Ammon's horn (tissue), 1 donor: ENCODE data around the gene MED6.

ENCODE experiments used
- DNase-seq: peaks from one replicate; pipeline ENCODE4 v3.0.0-alpha.2; 2016; ENCODE audit warnings: low spot score

MED6 gene

GRCh38 chr14:70599345-70599744 is 1.1 kb downstream of the MED6 start:
- DNase-seq: no peak

DNA sequence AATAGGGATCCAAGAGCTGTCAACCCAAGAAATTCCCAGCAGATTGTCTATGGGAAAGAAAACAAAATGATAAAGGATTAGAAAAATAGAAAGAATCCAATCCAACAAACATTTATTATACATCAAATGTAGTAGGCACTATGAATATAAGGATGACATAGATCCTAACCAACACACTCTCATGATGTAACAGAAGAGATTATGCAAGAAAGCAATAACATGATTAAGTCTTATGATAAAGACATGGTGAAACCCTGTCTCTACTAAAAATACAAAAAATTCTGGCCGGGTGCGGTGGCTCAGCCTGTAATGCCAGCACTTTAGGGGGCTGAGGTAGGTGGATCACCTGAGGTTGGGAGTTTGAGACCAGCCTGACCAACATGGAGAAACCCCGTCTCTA is 2.7 kb downstream of the MED6 start:
- DNase-seq: no peak

- no peak for DNase-seq
Observed at GRCh38 chr14:70595443-70596185, 4.8 kb downstream of the MED6 start.

DNA sequence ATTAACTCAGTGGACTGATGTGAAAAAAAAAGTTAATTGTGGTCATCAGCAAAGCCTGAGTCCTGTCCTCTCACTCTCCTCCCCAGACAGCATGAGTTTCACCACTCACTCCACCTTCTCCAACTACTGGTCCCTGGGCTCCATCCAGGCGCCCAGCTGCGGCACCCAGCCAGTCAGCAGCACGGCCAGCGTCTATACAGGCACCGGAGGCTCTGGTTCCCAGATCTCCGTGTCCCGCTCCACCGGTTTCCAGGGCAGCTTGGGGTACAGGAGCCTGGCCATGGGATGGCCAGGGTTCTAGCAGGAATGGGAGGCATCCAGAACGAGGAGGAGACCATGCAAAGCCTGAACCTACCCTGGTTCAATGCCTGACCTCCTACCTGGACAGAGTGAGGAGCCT is 6.0 kb downstream of the MED6 start:
- DNase-seq: no peak

- DNase-seq: no peak
Observed at GRCh38 chr14:70585231-70585630, 15.2 kb downstream of the MED6 start.

DNA sequence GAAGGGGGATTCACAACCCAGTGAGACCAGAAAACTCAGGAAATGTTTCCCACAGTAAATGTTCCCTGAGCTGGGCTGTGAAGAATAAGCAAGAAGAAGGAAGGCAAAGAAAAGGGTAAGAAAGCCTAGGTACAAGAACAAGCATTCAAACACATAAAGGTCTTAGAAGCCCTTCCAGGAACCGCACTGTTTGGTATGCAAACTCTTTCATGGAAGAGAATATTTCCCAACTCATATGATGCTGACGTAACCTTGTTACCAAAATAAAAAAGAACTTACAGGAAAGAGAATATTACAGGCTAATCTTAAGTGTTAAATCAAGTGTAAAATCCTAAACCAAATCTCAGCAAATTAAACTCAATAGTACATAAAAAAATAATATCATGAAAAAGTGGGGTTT is 23.6 kb downstream of the MED6 start:
- DNase-seq: no peak

DNA sequence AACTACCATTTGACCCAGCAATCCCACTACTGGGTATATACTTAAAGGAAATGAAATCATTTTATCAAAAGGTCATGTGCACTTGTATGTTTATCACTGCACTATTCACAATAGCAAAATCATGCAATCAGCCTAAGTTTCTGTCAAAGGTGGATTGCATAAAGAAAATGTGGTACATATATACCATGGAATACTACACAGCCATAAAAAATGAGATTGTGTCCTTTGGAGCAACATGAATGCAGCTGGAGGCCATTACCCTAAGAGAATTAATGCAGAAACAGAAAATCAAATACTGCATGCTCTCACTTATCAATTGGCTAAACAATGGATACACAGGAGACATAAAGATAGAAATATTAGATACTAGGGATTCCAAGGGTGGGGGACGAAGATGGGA is 27.4 kb downstream of the MED6 start:
- no peak for DNase-seq

GRCh38 chr14:70571139-70571538 is 29.3 kb downstream of the MED6 start:
- DNase-seq: no peak

GRCh38 chr14:70567791-70568190 is 32.7 kb downstream of the MED6 start:
- DNase-seq: no peak

DNA sequence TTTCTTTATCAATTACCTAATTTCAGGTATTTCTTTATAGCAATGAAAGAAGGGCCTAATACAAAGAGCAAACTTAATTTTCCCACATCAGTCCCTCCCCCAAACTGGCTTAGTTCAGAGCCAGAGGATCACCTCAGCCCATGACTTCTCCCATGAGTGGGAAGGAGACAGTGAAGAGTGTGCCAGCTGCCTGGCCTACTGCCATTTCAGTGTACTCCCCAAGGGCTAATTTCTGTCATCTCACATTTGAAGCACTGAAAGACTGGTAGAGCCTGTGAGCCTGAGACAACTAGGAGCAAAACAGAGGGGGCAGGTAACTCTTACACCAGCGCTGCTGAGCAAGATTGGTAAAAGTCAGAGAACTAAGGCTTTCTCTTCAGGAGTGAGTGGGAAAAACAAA is 36.6 kb downstream of the MED6 start:
- DNase-seq: no peak

- DNase-seq: no peak
Observed at GRCh38 chr14:70563417-70563816, 37.0 kb downstream of the MED6 start.

DNA sequence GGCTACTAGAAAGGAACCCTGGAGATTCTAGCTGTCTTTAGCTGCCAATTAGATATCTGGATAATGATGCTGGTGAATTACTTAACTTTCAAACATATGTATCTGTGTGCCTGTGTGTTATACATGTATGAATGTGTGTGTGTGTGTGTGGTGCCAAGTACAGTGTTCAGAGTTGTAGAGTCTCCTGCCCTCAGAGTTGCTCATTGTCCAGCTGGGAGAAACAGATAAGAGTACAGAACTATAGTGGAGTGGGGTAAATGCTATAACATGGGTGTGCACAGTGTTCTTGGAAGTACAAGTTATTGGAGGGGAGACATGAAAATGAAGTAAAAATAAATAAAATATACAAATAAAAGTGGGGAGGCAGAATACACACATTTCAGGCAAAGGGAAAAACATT is 42.1 kb downstream of the MED6 start:
- no peak for DNase-seq

DNA sequence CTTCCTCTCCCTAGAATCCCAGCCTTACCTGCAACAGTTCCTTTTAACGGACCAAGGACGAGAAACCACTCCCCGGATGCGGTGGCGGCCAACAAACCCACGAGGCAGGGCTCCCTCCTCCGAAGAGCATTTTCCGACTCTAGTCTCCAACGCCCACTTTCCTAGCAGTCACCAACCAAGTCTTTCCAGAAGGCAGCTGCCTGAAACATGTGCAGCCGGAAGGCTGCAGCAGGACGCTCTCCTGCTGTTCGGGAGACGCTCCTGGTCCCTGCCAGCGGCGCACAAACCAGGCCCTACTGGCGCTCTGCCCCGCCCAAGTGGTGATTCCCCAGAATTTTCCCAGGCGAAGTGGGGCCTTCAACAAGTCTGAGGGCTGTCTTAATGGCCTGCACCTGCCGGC is 44.6 kb downstream of the MED6 start:
- no peak for DNase-seq

DNA sequence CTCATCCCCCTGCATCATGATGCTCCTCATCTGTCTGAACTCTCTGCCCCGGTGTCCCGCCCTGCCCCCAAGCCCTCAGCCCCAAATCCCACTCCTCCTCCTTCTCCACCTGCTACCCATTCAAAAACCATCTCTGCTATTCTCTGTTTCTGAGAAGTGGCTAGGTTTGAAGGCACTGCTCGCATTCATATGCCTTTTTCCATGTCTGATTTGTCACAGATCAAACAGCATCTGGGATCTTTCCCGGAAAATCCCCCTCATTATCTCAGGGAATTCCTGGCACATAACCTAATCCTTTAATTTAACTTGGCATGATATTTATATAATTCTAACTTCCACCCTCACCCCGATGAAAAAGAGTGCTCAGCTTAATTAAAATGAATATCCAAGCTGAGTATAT is 62.4 kb downstream of the MED6 start:
- DNase-seq: no peak

DNA sequence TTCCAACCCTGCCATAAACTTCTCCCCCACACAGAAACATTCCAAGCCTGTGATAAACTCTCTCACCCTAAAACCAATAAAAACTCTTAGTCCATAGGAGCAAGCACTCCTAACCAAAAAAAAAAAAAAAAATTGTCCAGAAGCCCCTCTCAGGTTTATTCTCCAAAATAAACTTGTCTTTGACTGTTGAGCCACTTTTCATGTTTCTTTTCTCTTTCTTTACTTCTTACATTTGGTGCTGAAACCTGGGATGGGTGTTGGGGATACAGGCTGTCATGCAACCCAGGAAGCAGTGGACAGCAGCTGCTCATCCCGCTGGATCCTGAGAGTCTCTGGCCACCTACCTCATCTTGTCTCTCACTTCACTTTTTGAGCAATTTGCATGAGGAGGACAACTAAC is 63.6 kb downstream of the MED6 start:
- DNase-seq: no peak

GRCh38 chr14:70534904-70535303 is 65.6 kb downstream of the MED6 start, which contains the start of gene ADAM20:
Gene ADAM20 (minus strand): TSS chr14:70535004. CDS start chr14:70524757, 10,247 bp downstream.
- DNase-seq: no peak
